K562 (cell line): ENCODE data around the gene GATAD1. TPM values are rescaled to one million over a fixed set of nuclear protein-coding genes. Genes with fewer than 3 reads are reported as not detected.

Experiments used
- ATAC-seq: fragments of 200-7000 bp; cut with Tn5 transposase; 3 replicates; pipeline ENCODE4 v1.9.1; 2020; ENCODE audit warnings: moderate library complexity
- BruUV-seq: library from RNA; stranded (reverse); fragments of 400-500 nt; replicated peaks from 2 replicates; lab custom pipeline; 2021; lab: Mats Ljungman, UMichigan
- CTCF ChIA-PET: fragments of 300-600 bp; formaldehyde crosslinking; extraction: SDS; loops from one replicate; lab custom pipeline; 2021; ENCODE audit warnings: low intra/inter-chr PET ratio; lab: Yijun Ruan, JAX
- POLR2A ChIA-PET: fragments of 300-600, 350-650 bp; sonication (Branson Sonifier 250); formaldehyde crosslinking; extraction: SDS; loops from one replicate; lab custom pipeline; 2021; ENCODE audit warnings: antibody characterized with exemption, inconsistent platforms; lab: Yijun Ruan, JAX
- DNase-seq, 4 experiments: peaks; one replicate each; pipeline versions ENCODE4 v3.0.0 to v3.0.0-alpha.2; 2011 to 2018; ENCODE audit warnings: low spot score in 3 of 4, mixed read lengths in 3 of 4; ENCODE audit errors: extremely low read depth in 1 of 4
- FAIRE-seq: peaks from 2 replicates; lab custom pipeline; 2011; peaks lifted over from hg19 to GRCh38; lab: Jason Lieb, UNC
- H2AFZ ChIP-seq: 2 replicates; pipeline ENCODE4 v1.6.0; 2011; ENCODE audit warnings: low read depth, low read length, control low read depth, inconsistent platforms
- H3K27ac ChIP-seq: fragments of 200-600 bp; 3 replicates; pipeline ENCODE4 v1.8.0; 2011; ENCODE audit warnings: low read depth, mild to moderate bottlenecking, control low read depth, inconsistent platforms, low read length, moderate library complexity, mixed read lengths; ENCODE audit errors: extremely low read depth
- H3K27me3 ChIP-seq, 2 experiments: fragments of 300-600 bp in 1 of 2; 2 replicates in 1 of 2; 3 replicates in 1 of 2; pipeline versions ENCODE4 v1.6.0 to v1.8.0; 2011; ENCODE audit warnings: inconsistent platforms in 2 of 2, low read length in 2 of 2, mild to moderate bottlenecking in 1 of 2, mixed read lengths in 1 of 2, moderate library complexity in 1 of 2; ENCODE audit not compliant: control insufficient read depth in 2 of 2, insufficient read depth in 2 of 2
- H3K36me3 ChIP-seq: fragments of 300-600 bp; 3 replicates; pipeline ENCODE4 v1.8.0; 2011; ENCODE audit warnings: mild to moderate bottlenecking, low read length, inconsistent platforms; ENCODE audit not compliant: control insufficient read depth, insufficient read depth
- H3K4me1 ChIP-seq, 2 experiments: fragments of 200-600 bp in 1 of 2; replicated peaks in 1 of 2; 2 replicates in 1 of 2; 3 replicates in 1 of 2; pipeline versions ENCODE4 v1.5.1 to v1.8.0; 2011; ENCODE audit warnings: inconsistent platforms in 2 of 2, low read length in 2 of 2, mild to moderate bottlenecking in 1 of 2, mixed read lengths in 1 of 2, moderate library complexity in 1 of 2; ENCODE audit not compliant: control insufficient read depth in 2 of 2, insufficient read depth in 2 of 2
- H3K4me2 ChIP-seq: 2 replicates; pipeline ENCODE4 v1.6.1; 2011; ENCODE audit warnings: low read length, control low read depth, inconsistent platforms, mixed read lengths; ENCODE audit not compliant: insufficient read depth
- H3K4me3 ChIP-seq: fragments of 200-600 bp; sonication (generic), shearing (Covaris generic); 2 replicates; pipeline ENCODE4 v1.5.1; 2016; ENCODE audit warnings: control low read depth, inconsistent platforms
- H3K79me2 ChIP-seq: fragments of 200-600 bp; 3 replicates; pipeline ENCODE4 v1.8.0; 2011; ENCODE audit warnings: low read length, inconsistent platforms; ENCODE audit not compliant: control insufficient read depth, insufficient read depth
- H3K9ac ChIP-seq, 2 experiments: 2 replicates each; pipeline versions ENCODE4 v1.6.0 to v1.6.1; 2011; ENCODE audit warnings: low read depth in 2 of 2, low read length in 2 of 2, control low read depth in 1 of 2, inconsistent platforms in 1 of 2, mild to moderate bottlenecking in 1 of 2, mixed read lengths in 1 of 2; ENCODE audit not compliant: insufficient read depth in 1 of 2
- H3K9me1 ChIP-seq: one replicate; pipeline ENCODE4 v1.6.0; 2011; ENCODE audit warnings: inconsistent platforms, mild to moderate bottlenecking, low read length, moderate library complexity; ENCODE audit not compliant: control insufficient read depth, insufficient read depth
- H3K9me3 ChIP-seq: replicated peaks from 2 replicates; pipeline ENCODE4 v1.5.1; 2011; ENCODE audit warnings: low read depth, low read length, inconsistent platforms; ENCODE audit not compliant: control insufficient read depth, insufficient read depth
- H4K20me1 ChIP-seq: replicated peaks from 2 replicates; pipeline ENCODE4 v1.6.1; 2011; ENCODE audit warnings: low read length, inconsistent platforms, mixed read lengths; ENCODE audit not compliant: control insufficient read depth, insufficient read depth
- C11orf30 ChIP-seq: fragments of 450-650 bp; IDR thresholded peaks from 2 replicates; pipeline ENCODE4 v1.6.1; 2016; ENCODE audit warnings: low read depth, mild to moderate bottlenecking
- CBX8 ChIP-seq: fragments of 200-600 bp; sonication (generic); IDR thresholded peaks from 2 replicates; pipeline ENCODE4 v1.6.1; 2012; ENCODE audit warnings: borderline replicate concordance, mixed run types, low read depth, mild to moderate bottlenecking, moderate library complexity, mixed read lengths, low read length, control low read depth, inconsistent platforms; ENCODE audit not compliant: poor library complexity, severe bottlenecking; ENCODE audit errors: extremely low read depth
- DACH1 ChIP-seq: fragments of 450-650 bp; IDR thresholded peaks from 2 replicates; pipeline ENCODE4 v1.6.1; 2018; ENCODE audit not compliant: partially characterized antibody
- IRF2 ChIP-seq: sonication (generic); formaldehyde crosslinking; IDR thresholded peaks from 2 replicates; pipeline ENCODE4 v1.8.1; 2022; ENCODE audit warnings: mild to moderate bottlenecking, missing genetic modification reagents
- MTA2 ChIP-seq: fragments of 450-650 bp; IDR thresholded peaks from 2 replicates; pipeline ENCODE4 v1.6.1; 2016; ENCODE audit warnings: low read depth
- RBM14 ChIP-seq: fragments of 200-400 bp; formaldehyde crosslinking; IDR thresholded peaks from 2 replicates; pipeline ENCODE4 v1.6.1; 2018; ENCODE audit warnings: low read depth, mild to moderate bottlenecking, low read length, moderate library complexity, borderline replicate concordance; ENCODE audit not compliant: insufficient read depth
- SIRT6 ChIP-seq: IDR thresholded peaks from one replicate; pipeline ENCODE4 v1.6.1; 2012; ENCODE audit warnings: low read depth, mild to moderate bottlenecking, control low read depth, inconsistent platforms, low read length, moderate library complexity
- SMARCE1 ChIP-seq: fragments of 450-650 bp; IDR thresholded peaks from 2 replicates; pipeline ENCODE4 v1.7.1; 2016; ENCODE audit warnings: mild to moderate bottlenecking
- SOX6 ChIP-seq: fragments of 450-650 bp; IDR thresholded peaks from 2 replicates; pipeline ENCODE4 v1.6.1; 2014; ENCODE audit warnings: mild to moderate bottlenecking
- ZFP36 ChIP-seq: fragments of 150-350 bp; IDR thresholded peaks from 2 replicates; pipeline ENCODE4 v1.6.1; 2018; ENCODE audit warnings: low read length, low read depth; ENCODE audit not compliant: partially characterized antibody
- ZNF316 ChIP-seq: fragments of 450-650 bp; IDR thresholded peaks from 2 replicates; pipeline ENCODE4 v1.6.1; 2016
- ZNF347 ChIP-seq: fragments of 450-650 bp; formaldehyde crosslinking; IDR thresholded peaks from 2 replicates; pipeline ENCODE4 v1.4.0; 2020; ENCODE audit warnings: low read depth, mild to moderate bottlenecking, moderate library complexity
- WGBS: fragments of 100-300 bp; shearing (Covaris generic); methylation state at CpG from one replicate; pipeline ENCODE4 v1.1.6; 2016; ENCODE audit warnings: low coverage, mixed read lengths; ENCODE audit not compliant: insufficient coverage; ENCODE audit errors: missing lambda C conversion rate; 5-methylcytosine and 5-hydroxymethylcytosine counted together
- in situ Hi-C: fragments of 300-500 bp; cut with MboI; formaldehyde crosslinking; loops from 4 replicates; pipeline ENCODE4 v1.15.0; 2018; ENCODE audit warnings: inconsistent platforms, mixed read lengths
- intact Hi-C: fragments of 100-400 bp; cut with micrococcal nuclease; formaldehyde crosslinking; loops from 2 replicates; pipeline ENCODE4 v1.14.2; 2022
- polyA plus RNA-seq, 8 experiments: library from polyadenylated mRNA; depleted of rRNA in 4 of 8; stranded (reverse) in 5 of 8; unstranded in 3 of 8; fragments of >200 nt; fragmentation: Nextera tagmentation in 2 of 8; fragmentation: Illumina TruSeq in 1 of 8; extraction: Ambion mirVana in 2 of 8; extraction: Trizol in 1 of 8; gene quantifications; 2 replicates each; pipeline versions ENCODE4 v1.2.1 to v1.2.3, GENCODE V29; 2011 to 2014; ENCODE audit warnings: inconsistent platforms in 1 of 8, missing spikeins in 1 of 8
- total RNA-seq, 7 experiments: library from RNA; depleted of rRNA in 6 of 7; stranded (reverse); fragments of >200 nt in 6 of 7; fragmentation: Illumina TruSeq in 2 of 7; extraction: Trizol in 2 of 7; gene quantifications; 2 replicates each; pipeline versions ENCODE4 v1.2.1 to v1.2.3, GENCODE V29; 2011 to 2021; ENCODE audit warnings: low replicate concordance in 1 of 7
- TF ChIP-seq, protein P1 (sequence below): IDR thresholded peaks from 2 replicates; pipeline ENCODE4 v1.6.1; 2011; ENCODE audit not compliant: insufficient read length; ENCODE audit errors: extremely low read depth
- TF ChIP-seq, protein P2 (sequence below): fragments of 450-650 bp; formaldehyde crosslinking; IDR thresholded peaks from 2 replicates; pipeline ENCODE4 v1.4.0; 2020; ENCODE audit warnings: mild to moderate bottlenecking, moderate library complexity

GATAD1 gene
- total and polyA plus RNA-seq, 9 of the 15 experiments (the other 6 are each of a cell fraction or from before 2014, with no cell fraction given) = 9.3 to 67.7 (median 34.3) TPM

DNA sequence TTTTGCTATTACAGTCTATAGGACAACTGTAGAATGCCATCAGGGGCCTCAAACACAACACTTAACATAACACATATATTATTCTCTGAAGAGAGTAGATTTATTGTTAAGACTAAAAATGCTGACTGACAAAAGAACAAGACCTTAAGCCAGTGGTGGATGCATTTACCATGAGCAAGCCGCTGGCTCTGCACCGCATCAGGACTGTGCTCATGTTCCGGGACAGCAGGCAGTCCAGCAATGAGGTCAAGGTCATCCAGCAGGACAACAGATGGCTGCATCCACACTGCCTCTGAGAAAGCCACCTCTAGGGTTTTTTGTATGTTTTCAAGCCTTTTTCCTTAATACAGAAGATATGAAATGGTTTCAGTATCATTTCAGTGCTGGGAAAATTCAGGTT, 57.3 kb downstream of the GATAD1 start:
- DNase-seq (no peak), FAIRE-seq (no peak), ATAC-seq (0 out of 3 replicates have a peak, but pooled peaks have one; percentile 42)
- Histone ChIP-seq H3K4me1 (no peaks in the 10 kb centered on the region), H3K27ac (no peak overlapping the region), H4K20me1 (no peaks in the 10 kb centered on the region), H3K36me3 (peaks cover 13% of the 10 kb centered on the region; the same call in 1 of the 3 replicates), H3K4me2 (no peak overlapping the region), H3K9me3 (no peaks in the 10 kb centered on the region), H3K27me3 (no peaks in the 10 kb centered on the region)
- WGBS = 78% methylated on average over 3 of the region's 3 CpGs
- CTCF ChIA-PET = no interaction called here
- in situ Hi-C loops = no loop called here
- TF ChIP-seq RBM14 = no peak
- no peak for TF ChIP-seq SMARCE1
- TF ChIP-seq CBX8 = no peak
- TF ChIP-seq ZNF316 = peak; percentile 51
- TF ChIP-seq, protein P1, sequence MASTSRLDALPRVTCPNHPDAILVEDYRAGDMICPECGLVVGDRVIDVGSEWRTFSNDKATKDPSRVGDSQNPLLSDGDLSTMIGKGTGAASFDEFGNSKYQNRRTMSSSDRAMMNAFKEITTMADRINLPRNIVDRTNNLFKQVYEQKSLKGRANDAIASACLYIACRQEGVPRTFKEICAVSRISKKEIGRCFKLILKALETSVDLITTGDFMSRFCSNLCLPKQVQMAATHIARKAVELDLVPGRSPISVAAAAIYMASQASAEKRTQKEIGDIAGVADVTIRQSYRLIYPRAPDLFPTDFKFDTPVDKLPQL = no peak
- TF ChIP-seq SIRT6 = no peak
- TF ChIP-seq ZNF347 (CRISPR knock-in tag) = no peak
- no peak for TF ChIP-seq IRF2
- no peak for TF ChIP-seq DACH1
- no peak for TF ChIP-seq SOX6
- TF ChIP-seq, protein P2, sequence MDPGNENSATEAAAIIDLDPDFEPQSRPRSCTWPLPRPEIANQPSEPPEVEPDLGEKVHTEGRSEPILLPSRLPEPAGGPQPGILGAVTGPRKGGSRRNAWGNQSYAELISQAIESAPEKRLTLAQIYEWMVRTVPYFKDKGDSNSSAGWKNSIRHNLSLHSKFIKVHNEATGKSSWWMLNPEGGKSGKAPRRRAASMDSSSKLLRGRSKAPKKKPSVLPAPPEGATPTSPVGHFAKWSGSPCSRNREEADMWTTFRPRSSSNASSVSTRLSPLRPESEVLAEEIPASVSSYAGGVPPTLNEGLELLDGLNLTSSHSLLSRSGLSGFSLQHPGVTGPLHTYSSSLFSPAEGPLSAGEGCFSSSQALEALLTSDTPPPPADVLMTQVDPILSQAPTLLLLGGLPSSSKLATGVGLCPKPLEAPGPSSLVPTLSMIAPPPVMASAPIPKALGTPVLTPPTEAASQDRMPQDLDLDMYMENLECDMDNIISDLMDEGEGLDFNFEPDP (CRISPR knock-in tag) = no peak
- TF ChIP-seq MTA2 = no peak
- TF ChIP-seq ZFP36 = no peak
- TF ChIP-seq C11orf30 = 0 out of 2 replicates have a peak, but pooled peaks have one; percentile 10
- TF ChIP-seq, all 486 proteins: peak for 2
- Histone ChIP-seq H3K9ac (no peak overlapping the region), H3K4me3 (no peak overlapping the region), H3K9me1 (no peaks in the 10 kb centered on the region), H3K79me2 (no peaks in the 10 kb centered on the region), H2AFZ (no peak overlapping the region)
- no TSS peak for BruUV-seq
- intact Hi-C loops = no loop called here
- POLR2A ChIA-PET = no interaction called here
